Kidney glomerular epithelial cell (primary cell): ENCODE measurements around the gene ENTR1.

Source experiments
- DNase-seq: peaks from one replicate; lab custom pipeline; 2025; lab: John Stamatoyannopoulos, UW

Gene ENTR1

GRCh38 chr9:136361754-136362449, 48.5 kb downstream of the ENTR1 start:
- no peak for DNase-seq

DNA sequence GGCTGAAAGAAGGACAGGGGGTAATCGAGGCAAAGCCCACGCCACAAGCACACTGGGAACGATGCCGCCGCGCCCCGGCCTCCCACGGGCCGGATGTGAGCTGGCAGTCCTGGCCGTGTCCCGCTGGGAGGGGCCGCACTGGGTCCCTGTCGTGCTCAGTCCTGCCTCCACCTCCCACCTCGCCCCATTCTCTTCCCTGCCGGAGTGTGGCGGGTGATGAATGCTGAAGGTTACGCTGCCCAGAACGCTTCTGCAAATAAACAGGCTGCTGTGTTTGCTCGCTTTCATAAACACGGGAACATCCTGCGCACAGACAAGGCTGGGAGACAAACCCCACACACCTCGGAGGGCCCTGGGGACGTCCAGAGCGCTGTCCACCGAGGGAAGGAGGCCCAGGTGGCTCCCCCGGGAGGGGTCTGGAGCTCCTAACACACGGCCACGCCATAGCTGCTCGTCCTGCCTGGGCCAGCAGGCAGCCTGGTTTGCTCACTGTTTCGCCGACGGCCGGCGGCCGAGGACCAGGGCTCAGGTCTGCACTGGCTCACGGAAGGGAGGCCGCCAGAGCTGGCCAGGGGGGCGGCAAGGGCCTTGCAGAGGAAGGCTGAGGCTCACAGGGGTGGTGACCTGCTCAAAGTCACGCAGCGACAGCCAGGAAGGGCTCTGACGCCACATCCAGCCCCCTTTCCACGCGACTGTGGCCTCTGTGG, 49.2 kb downstream of the ENTR1 start:
- DNase-seq = no peak

DNA sequence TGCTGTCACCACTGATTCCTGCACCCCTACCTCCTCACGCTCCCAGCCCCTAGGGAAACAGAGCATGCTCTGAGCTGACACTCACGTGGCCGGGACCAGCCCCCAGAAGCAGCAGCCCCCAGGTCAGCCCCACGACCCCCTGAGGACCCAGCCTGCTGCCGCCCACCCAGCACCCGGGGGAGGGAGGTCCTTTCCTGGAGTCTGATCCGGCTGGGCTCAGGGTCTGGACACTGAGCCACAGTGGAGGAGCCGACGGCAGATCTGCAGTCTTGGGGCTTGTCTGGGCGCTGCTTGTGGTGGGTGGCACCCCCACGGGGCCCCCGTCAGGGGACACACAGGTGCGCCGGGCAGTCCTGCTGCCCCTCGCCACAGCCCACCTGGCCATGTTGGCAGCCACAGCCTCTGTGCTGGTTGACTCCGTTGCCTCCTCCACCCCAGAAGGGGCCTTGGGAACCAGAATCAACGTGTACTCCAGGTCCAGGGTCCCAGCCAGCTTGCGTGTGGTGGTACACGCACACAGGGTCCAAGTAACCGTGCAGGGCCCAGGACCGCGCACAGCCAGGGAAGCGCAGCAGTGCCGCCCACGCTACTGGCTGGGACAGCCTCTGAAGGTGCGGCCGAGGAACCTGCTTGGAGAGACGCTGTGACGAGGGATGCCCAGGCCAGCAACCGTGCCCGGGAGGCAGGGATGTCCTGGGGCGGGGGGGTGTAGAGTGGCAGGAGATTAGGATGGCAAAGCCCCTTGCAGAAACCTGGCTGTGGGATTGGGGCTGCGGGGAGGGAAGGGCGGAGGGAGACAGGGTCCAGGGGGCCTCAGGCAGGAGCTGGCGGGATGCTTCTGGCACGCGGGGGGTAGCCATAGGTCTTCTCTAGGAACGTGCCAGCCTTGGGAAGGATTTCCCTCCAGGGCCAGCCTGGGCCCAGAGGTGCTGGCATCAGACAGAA, 50.4 kb downstream of the ENTR1 start:
- no peak for DNase-seq

- no peak for DNase-seq
These were observed 51.5 kb downstream of the ENTR1 start for GRCh38 chr9:136358888-136359287.

DNA sequence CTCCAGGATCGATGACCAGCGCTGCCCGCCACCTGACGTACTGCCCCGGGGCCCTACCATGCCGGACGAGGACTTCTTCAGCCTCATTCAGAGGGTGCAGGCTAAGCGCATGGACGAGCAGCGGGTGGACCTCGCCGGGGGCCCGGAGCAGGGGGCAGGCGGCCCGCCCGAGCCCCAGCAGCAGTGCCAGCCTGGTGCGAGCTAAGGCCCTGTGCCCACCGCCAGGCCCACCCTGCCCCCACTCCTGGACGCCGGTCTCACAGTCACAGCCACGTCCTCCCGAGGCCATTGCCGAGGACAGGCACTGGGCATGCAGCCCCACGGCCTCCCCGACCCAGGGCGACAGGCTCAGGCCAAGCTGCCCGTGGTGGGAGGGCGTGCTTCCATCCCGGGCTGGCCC, 52.4 kb downstream of the ENTR1 start:
- DNase-seq = no peak

DNA sequence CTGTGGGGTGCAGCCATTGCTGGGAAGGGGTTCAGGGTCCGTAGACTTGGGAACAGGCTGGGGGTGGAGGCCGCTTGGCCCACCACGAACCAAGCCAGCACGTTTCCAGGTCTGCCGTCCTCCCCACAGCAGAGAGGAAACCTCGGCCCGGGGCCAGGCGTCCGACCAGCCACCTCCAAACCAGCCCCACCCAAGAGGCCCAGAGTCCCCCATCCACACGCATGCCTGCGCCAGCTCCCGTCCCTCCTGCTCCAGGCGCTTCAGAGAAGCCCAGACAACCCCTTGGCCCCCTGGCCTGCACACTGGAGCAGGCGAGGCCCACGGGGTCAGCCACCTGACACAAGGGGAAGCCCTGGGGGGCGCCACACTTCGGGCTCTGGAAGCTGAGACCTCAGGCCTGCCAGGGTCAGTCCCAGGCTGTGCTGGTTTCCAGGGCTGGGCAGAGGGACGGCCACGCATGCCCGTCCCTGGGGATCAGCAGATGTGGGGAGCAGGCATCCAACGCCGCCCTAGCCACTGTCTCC, 53.1 kb downstream of the ENTR1 start:
- DNase-seq = no peak

GRCh38 chr9:136355616-136356557, 54.5 kb downstream of the ENTR1 start:
- DNase-seq = no peak

- DNase-seq = no peak
These were observed 55.8 kb downstream of the ENTR1 start for GRCh38 chr9:136354592-136355085.

DNA sequence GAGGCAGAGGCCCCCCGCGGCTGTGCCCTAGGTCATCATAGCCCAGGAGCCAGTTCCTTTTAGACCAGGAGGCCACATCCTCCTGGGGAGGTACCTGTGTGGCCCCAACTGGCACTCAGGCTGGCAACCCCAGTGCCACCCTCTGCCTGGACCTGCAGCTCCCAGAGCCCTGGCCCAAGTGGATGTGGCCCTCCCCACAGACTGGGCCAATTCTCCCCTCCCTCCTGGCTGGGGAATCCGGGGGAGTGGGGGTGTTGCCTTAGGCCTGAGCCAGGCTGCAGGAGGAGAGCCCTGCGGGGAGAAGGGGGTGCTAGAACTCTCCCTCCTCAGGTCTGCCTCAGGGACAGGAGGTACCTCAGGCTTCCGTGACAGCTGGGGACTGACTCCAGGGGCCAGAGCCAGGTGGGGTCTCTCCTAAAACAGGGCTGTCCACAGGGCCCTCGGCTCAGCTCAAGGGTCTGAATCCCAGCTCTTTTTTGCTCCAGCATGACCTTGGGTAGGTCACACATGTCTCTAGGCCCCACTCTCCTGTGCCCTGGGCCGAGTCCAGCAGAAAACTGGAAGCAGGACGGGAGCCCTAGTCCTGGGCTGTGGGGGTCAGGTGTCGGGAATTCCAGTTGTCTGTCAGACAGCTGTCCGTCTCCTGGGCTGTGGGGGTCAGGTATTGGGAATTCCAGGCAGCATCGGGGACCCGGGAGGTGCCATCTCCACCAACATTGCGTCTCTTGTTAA, 56.5 kb downstream of the ENTR1 start:
- no peak for DNase-seq

GRCh38 chr9:136353088-136353487, 57.3 kb downstream of the ENTR1 start:
- no peak for DNase-seq

GRCh38 chr9:136352682-136353081, 57.7 kb downstream of the ENTR1 start:
- DNase-seq = no peak
